ENCODE data around the gene MAP4K5. TPM values are rescaled to one million over a fixed set of nuclear protein-coding genes. Genes with fewer than 3 reads are reported as not detected.

Gene MAP4K5
- total RNA-seq, 1 experiment from 2014 or later: 33.1 TPM

- Histone ChIP-seq H3K27me3 (ENCODE audit: control insufficient read depth, insufficient read depth, low read length) (no peaks in the 10 kb centered on the region), H3K27ac (ENCODE audit: low read length) (no peak overlapping the region), H3K36me3 (ENCODE audit: control insufficient read depth, insufficient read depth, low read length) (no peaks in the 10 kb centered on the region), H3K4me3 (ENCODE audit: low read depth in 2 of 2, low read length in 2 of 2) (no peak overlapping the region), H3K9me3 (ENCODE audit: control insufficient read depth, insufficient read depth, low read depth, low read length) (no peaks in the 10 kb centered on the region), H3K4me1 (ENCODE audit: control insufficient read depth, insufficient read depth, low read length) (no peaks in the 10 kb centered on the region)
- ChIA-PET POLR2A (no interaction called here), CTCF (no interaction called here)
- TF ChIP-seq TCF7L2 (IDR thresholded peaks at IDR 0.05; ENCODE audit: low read depth, low read length): no peak
- no peak for TF ChIP-seq REST (IDR thresholded peaks at IDR 0.05; ENCODE audit: insufficient read depth in 1 of 2, low read depth in 2 of 2, low read length in 1 of 2)
- no peak for TF ChIP-seq SIN3A (IDR thresholded peaks at IDR 0.05; ENCODE audit: borderline replicate concordance, insufficient read depth, low read depth, low read length)
- no peak for TF ChIP-seq CTCF (IDR thresholded peaks at IDR 0.05)
- no peak for TF ChIP-seq POLR2AphosphoS5 (IDR thresholded peaks at IDR 0.05; ENCODE audit: low read depth, low read length)
- BruUV-seq (replicated peaks): no TSS peak
- DNase-seq (ENCODE audit: low read depth, low spot score) (no peak), ATAC-seq (no peak)
- intact Hi-C loops (cut with micrococcal nuclease; ENCODE audit: unreplicated experiment) (no loop called here), in situ Hi-C loops (cut with HindIII; ENCODE audit: low pct_unique_long_range_greater_than_20kb, low sequenced_read_pairs) (no loop called here)
Observed at GRCh38 chr14:50516091-50516490, 16.3 kb downstream of the MAP4K5 start.

- POLR2A ChIA-PET: no interaction called here
Observed at GRCh38 chr14:50512463-50512862, 19.9 kb downstream of the MAP4K5 start.

More at GRCh38 chr14:50512463-50512862, 19.9 kb downstream of the MAP4K5 start:
- no TSS peak for BruUV-seq (replicated peaks)
- in situ Hi-C loops (cut with HindIII; ENCODE audit: low pct_unique_long_range_greater_than_20kb, low sequenced_read_pairs): no loop called here
- ATAC-seq (no peak), DNase-seq (ENCODE audit: low read depth, low spot score) (no peak)
- intact Hi-C loops (cut with micrococcal nuclease; ENCODE audit: unreplicated experiment): no loop called here
- Histone ChIP-seq H3K27me3 (ENCODE audit: control insufficient read depth, insufficient read depth, low read length) (no peaks in the 10 kb centered on the region), H3K4me1 (ENCODE audit: control insufficient read depth, insufficient read depth, low read length) (peaks cover 3% of the 10 kb centered on the region; the same call in 1 of the 2 replicates), H3K27ac (ENCODE audit: low read length) (no peak overlapping the region), H3K9me3 (ENCODE audit: control insufficient read depth, insufficient read depth, low read depth, low read length) (no peaks in the 10 kb centered on the region), H3K4me3 (ENCODE audit: low read depth in 2 of 2, low read length in 2 of 2) (no peak overlapping the region), H3K36me3 (ENCODE audit: control insufficient read depth, insufficient read depth, low read length) (no peaks in the 10 kb centered on the region)
- CTCF ChIA-PET: no interaction called here
- TF ChIP-seq CTCF (IDR thresholded peaks at IDR 0.05) (no peak), POLR2AphosphoS5 (IDR thresholded peaks at IDR 0.05; ENCODE audit: low read depth, low read length) (no peak), TCF7L2 (IDR thresholded peaks at IDR 0.05; ENCODE audit: low read depth, low read length) (no peak), SIN3A (IDR thresholded peaks at IDR 0.05; ENCODE audit: borderline replicate concordance, insufficient read depth, low read depth, low read length) (no peak), REST (IDR thresholded peaks at IDR 0.05; ENCODE audit: insufficient read depth in 1 of 2, low read depth in 2 of 2, low read length in 1 of 2) (no peak)

All from Panc1 (cell line).